HCT116 (cell line): Measurements from ENCODE around the gene SCT. TPM values are rescaled to one million over a fixed set of nuclear protein-coding genes. Genes with fewer than 3 reads are reported as not detected.

Source experiments
- ATAC-seq: fragments of 200-7000 bp; cut with Tn5 transposase; 2 replicates; pipeline ENCODE4 v1.9.1; 2020; ENCODE audit warnings: mild to moderate bottlenecking, moderate library complexity
- BruUV-seq: library from RNA; stranded (reverse); fragments of 400-500 nt; replicated peaks from 2 replicates; lab custom pipeline; 2021; lab: Mats Ljungman, UMichigan
- CTCF ChIA-PET: fragments of 300-600 bp; sonication (Branson Sonifier 250); formaldehyde crosslinking; loops from one replicate; lab custom pipeline; 2021; ENCODE audit warnings: antibody characterized with exemption; lab: Charles Lee
- POLR2A ChIA-PET: fragments of 300-600, 350-600 bp; sonication (Branson Sonifier 250); formaldehyde crosslinking; loops from one replicate; lab custom pipeline; 2021; ENCODE audit warnings: antibody characterized with exemption; lab: Charles Lee
- RAD21 ChIA-PET, 2 experiments: fragments of 300-600 bp; sonication (Branson Sonifier 250); formaldehyde crosslinking; loops; one replicate each; lab custom pipeline; 2023; ENCODE audit warnings: low total read pairs in 2 of 2; ENCODE audit not compliant: uncharacterized antibody in 2 of 2, unreplicated experiment in 2 of 2, low non-redundant PET in 1 of 2; lab: Charles Lee
- DNase-seq: peaks from one replicate; pipeline ENCODE4 v3.0.0-alpha.2; 2010; ENCODE audit warnings: low read depth, low spot score
- H2AFZ ChIP-seq: fragments of 200-600 bp; shearing (Covaris generic), sonication (generic); 2 replicates; pipeline ENCODE4 v1.6.1; 2017; ENCODE audit warnings: low read depth, mixed run types, mixed read lengths, antibody characterized with exemption, low read length; ENCODE audit not compliant: poor library complexity, severe bottlenecking
- H3K27ac ChIP-seq: 2 replicates; pipeline ENCODE4 v1.5.1; 2012; ENCODE audit warnings: low read depth, low read length
- H3K27me3 ChIP-seq: fragments of 200-600 bp; sonication (generic); 2 replicates; pipeline ENCODE4 v1.6.1; 2016; ENCODE audit warnings: mixed run types, low read length, mixed read lengths; ENCODE audit not compliant: insufficient read depth
- H3K36me3 ChIP-seq, 2 experiments: fragments of 200-500 bp in 1 of 2; fragments of 200-600 bp in 1 of 2; sonication (Bioruptor generic) in 1 of 2; sonication (generic) in 1 of 2; 2 replicates each; pipeline versions ENCODE4 v1.5.1 to v1.6.1; 2014 to 2016; ENCODE audit warnings: low read length in 2 of 2, inconsistent platforms in 1 of 2, mixed read lengths in 1 of 2, mixed run types in 1 of 2; ENCODE audit not compliant: insufficient read depth in 2 of 2, control insufficient read depth in 1 of 2
- H3K4me1 ChIP-seq, 2 experiments: fragments of 200-600 bp in 1 of 2; sonication (generic) in 1 of 2; 2 replicates each; pipeline versions ENCODE4 v1.5.1 to v1.6.1; 2012 to 2017; ENCODE audit warnings: low read length in 2 of 2, inconsistent platforms in 1 of 2, mild to moderate bottlenecking in 1 of 2, mixed read lengths in 1 of 2, mixed run types in 1 of 2, moderate library complexity in 1 of 2; ENCODE audit not compliant: insufficient read depth in 2 of 2, control insufficient read depth in 1 of 2
- H3K4me2 ChIP-seq: fragments of 200-600 bp; sonication (generic); 2 replicates; pipeline ENCODE4 v1.6.1; 2017; ENCODE audit warnings: mixed run types, low read length, mixed read lengths
- H3K4me3 ChIP-seq, 2 experiments: fragments of 200-600 bp in 1 of 2; sonication (generic) in 1 of 2; replicated peaks in 1 of 2; 2 replicates each; pipeline ENCODE4 v1.5.1; 2011 to 2016; ENCODE audit warnings: low read length in 2 of 2, control low read depth in 1 of 2, low read depth in 1 of 2, mild to moderate bottlenecking in 1 of 2, mixed read lengths in 1 of 2, mixed run types in 1 of 2
- H3K79me2 ChIP-seq: fragments of 200-600 bp; sonication (generic); 2 replicates; pipeline ENCODE4 v1.6.1; 2017; ENCODE audit warnings: mild to moderate bottlenecking, mixed run types, low read length, moderate library complexity, mixed read lengths; ENCODE audit not compliant: insufficient read depth
- H3K9ac ChIP-seq: fragments of 200-600 bp; sonication (generic); 2 replicates; pipeline ENCODE4 v1.6.1; 2016; ENCODE audit warnings: low read length, mixed read lengths
- H3K9me2 ChIP-seq: fragments of 200-600 bp; sonication (generic), shearing (Covaris generic); 2 replicates; pipeline ENCODE4 v1.6.1; 2017; ENCODE audit warnings: mixed run types, mild to moderate bottlenecking, moderate library complexity; ENCODE audit not compliant: insufficient read depth
- H3K9me3 ChIP-seq, 2 experiments: fragments of 200-500 bp in 1 of 2; fragments of 200-600 bp in 1 of 2; sonication (Bioruptor generic) in 1 of 2; sonication (generic) in 1 of 2; 2 replicates each; pipeline ENCODE4 v1.6.1; 2014 to 2017; ENCODE audit warnings: low read length in 2 of 2, mixed read lengths in 2 of 2, inconsistent platforms in 1 of 2, low read depth in 1 of 2, mild to moderate bottlenecking in 1 of 2, mixed run types in 1 of 2, moderate library complexity in 1 of 2; ENCODE audit not compliant: control insufficient read depth in 1 of 2, insufficient read depth in 1 of 2
- H4K20me1 ChIP-seq: fragments of 200-600 bp; sonication (generic), shearing (Covaris generic); 2 replicates; pipeline ENCODE4 v1.6.1; 2017; ENCODE audit warnings: mixed run types, mild to moderate bottlenecking, moderate library complexity; ENCODE audit not compliant: insufficient read depth
- CBX3 ChIP-seq: IDR thresholded peaks from 2 replicates; pipeline ENCODE4 v1.6.1; 2012; ENCODE audit warnings: low read depth
- CEBPB ChIP-seq: IDR thresholded peaks from 2 replicates; pipeline ENCODE4 v1.6.1; 2012; ENCODE audit warnings: low read depth
- EGR1 ChIP-seq: IDR thresholded peaks from 2 replicates; pipeline ENCODE4 v1.6.1; 2012; ENCODE audit warnings: low read depth
- ELF1 ChIP-seq: IDR thresholded peaks from 2 replicates; pipeline ENCODE4 v1.6.1; 2012; ENCODE audit warnings: low read depth, borderline replicate concordance
- EZH2 ChIP-seq: fragments of 200-600 bp; sonication (generic); IDR thresholded peaks from 2 replicates; pipeline ENCODE4 v1.6.1; 2017; ENCODE audit warnings: antibody characterized with exemption, mixed run types
- FOSL1 ChIP-seq: IDR thresholded peaks from 2 replicates; pipeline ENCODE4 v1.6.1; 2012; ENCODE audit warnings: low read depth
- JUND ChIP-seq: IDR thresholded peaks from 2 replicates; pipeline ENCODE4 v1.6.1; 2012
- POLR2A ChIP-seq: IDR thresholded peaks from 2 replicates; pipeline ENCODE4 v1.7.0; 2011; ENCODE audit warnings: borderline replicate concordance; ENCODE audit not compliant: insufficient read depth, insufficient read length; ENCODE audit errors: extremely low read depth
- RAD21 ChIP-seq: IDR thresholded peaks from 2 replicates; pipeline ENCODE4 v1.6.1; 2012; ENCODE audit warnings: low read depth, mild to moderate bottlenecking
- SIN3A ChIP-seq: IDR thresholded peaks from 2 replicates; pipeline ENCODE4 v1.6.1; 2012; ENCODE audit warnings: low read depth
- SP1 ChIP-seq: IDR thresholded peaks from 2 replicates; pipeline ENCODE4 v1.6.1; 2012; ENCODE audit warnings: low read depth
- YY1 ChIP-seq: IDR thresholded peaks from 2 replicates; pipeline ENCODE4 v1.6.1; 2011; ENCODE audit warnings: low read length, low read depth, moderate library complexity, mild to moderate bottlenecking; ENCODE audit not compliant: insufficient replicate concordance; ENCODE audit errors: extremely low read depth
- ZFX ChIP-seq: fragments of 450-650 bp; IDR thresholded peaks from 2 replicates; pipeline ENCODE4 v1.6.1; 2017
- intact Hi-C: fragments of 100-400 bp; cut with micrococcal nuclease; formaldehyde crosslinking; loops from 2 replicates; pipeline ENCODE4 v1.10.0; 2022
- total RNA-seq: library from RNA; stranded (reverse); gene quantifications from one replicate; pipeline ENCODE4 v1.2.1, GENCODE V29; 2021; ENCODE audit not compliant: unreplicated experiment
- TF ChIP-seq, protein P1 (sequence below): IDR thresholded peaks from 2 replicates; pipeline ENCODE4 v1.6.1; 2011; ENCODE audit warnings: mild to moderate bottlenecking, low read length, moderate library complexity; ENCODE audit not compliant: insufficient replicate concordance; ENCODE audit errors: extremely low read depth
- TF ChIP-seq, protein P2 (sequence below), 3 experiments: fragments of 200-600 bp in 1 of 3; sonication (generic) in 1 of 3; IDR thresholded peaks in 2 of 3; conservative IDR thresholded peaks in 1 of 3; 2 replicates each; pipeline ENCODE4 v1.5.1; 2012 to 2017; ENCODE audit warnings: low read depth in 2 of 3, low read length in 2 of 3, antibody characterized with exemption in 1 of 3, borderline replicate concordance in 1 of 3, control low read depth in 1 of 3, mild to moderate bottlenecking in 1 of 3, mixed read lengths in 1 of 3, mixed run types in 1 of 3, moderate library complexity in 1 of 3; ENCODE audit not compliant: insufficient read depth in 1 of 3
- TF ChIP-seq, protein P3 (sequence below): IDR thresholded peaks from 2 replicates; pipeline ENCODE4 v1.6.1; 2012
- TF ChIP-seq, protein P4 (sequence below): IDR thresholded peaks from 2 replicates; pipeline ENCODE4 v1.6.1; 2012
- TF ChIP-seq, protein P5 (sequence below): IDR thresholded peaks from 2 replicates; pipeline ENCODE4 v1.6.1; 2012; ENCODE audit warnings: low read depth

The SCT gene
- total RNA-seq, 1 experiment from 2014 or later, result not detected

DNA sequence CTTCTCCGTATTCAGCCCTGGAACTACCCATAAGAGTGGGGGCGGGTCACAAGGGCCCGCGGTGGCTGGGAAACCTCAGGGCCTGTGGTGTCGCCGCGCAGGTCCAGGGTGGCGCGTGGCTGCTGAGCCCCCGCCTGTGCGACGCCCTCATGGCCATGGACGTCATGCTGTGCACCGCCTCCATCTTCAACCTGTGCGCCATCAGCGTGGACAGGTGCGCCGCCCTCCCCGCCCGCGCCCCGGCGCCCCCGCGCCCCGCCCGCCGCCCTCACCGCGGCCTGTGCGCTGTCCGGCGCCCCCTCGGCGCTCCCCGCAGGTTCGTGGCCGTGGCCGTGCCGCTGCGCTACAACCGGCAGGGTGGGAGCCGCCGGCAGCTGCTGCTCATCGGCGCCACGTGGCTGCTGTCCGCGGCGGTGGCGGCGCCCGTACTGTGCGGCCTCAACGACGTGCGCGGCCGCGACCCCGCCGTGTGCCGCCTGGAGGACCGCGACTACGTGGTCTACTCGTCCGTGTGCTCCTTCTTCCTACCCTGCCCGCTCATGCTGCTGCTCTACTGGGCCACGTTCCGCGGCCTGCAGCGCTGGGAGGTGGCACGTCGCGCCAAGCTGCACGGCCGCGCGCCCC lies 12.5 kb upstream of the SCT start:
- POLR2A ChIA-PET, result no interaction called here
- H3K36me3 ChIP-seq, result no peaks in the 10 kb centered on the region; a peak in 1 of 4 replicates
- no peak overlapping the region for H2AFZ ChIP-seq
- H3K27me3 ChIP-seq, result no peaks in the 10 kb centered on the region
- no peaks in the 10 kb centered on the region for H3K4me1 ChIP-seq
- RAD21 ChIA-PET, result no interaction called here
- no peak overlapping the region for H3K9ac ChIP-seq
- no peak overlapping the region for H3K4me3 ChIP-seq
- CTCF ChIA-PET, result no interaction called here
- no peak overlapping the region for H3K27ac ChIP-seq
- no peaks in the 10 kb centered on the region for H3K79me2 ChIP-seq
- no peaks in the 10 kb centered on the region for H3K9me2 ChIP-seq
- no peaks in the 10 kb centered on the region for H3K9me3 ChIP-seq
- ATAC-seq (no peak), DNase-seq (no peak)
- TF ChIP-seq ZFX, result no peak
- no peak for TF ChIP-seq CBX3
- TF ChIP-seq SIN3A, result no peak
- TF ChIP-seq EZH2, result no peak
- TF ChIP-seq ELF1, result no peak
- TF ChIP-seq, protein P1, sequence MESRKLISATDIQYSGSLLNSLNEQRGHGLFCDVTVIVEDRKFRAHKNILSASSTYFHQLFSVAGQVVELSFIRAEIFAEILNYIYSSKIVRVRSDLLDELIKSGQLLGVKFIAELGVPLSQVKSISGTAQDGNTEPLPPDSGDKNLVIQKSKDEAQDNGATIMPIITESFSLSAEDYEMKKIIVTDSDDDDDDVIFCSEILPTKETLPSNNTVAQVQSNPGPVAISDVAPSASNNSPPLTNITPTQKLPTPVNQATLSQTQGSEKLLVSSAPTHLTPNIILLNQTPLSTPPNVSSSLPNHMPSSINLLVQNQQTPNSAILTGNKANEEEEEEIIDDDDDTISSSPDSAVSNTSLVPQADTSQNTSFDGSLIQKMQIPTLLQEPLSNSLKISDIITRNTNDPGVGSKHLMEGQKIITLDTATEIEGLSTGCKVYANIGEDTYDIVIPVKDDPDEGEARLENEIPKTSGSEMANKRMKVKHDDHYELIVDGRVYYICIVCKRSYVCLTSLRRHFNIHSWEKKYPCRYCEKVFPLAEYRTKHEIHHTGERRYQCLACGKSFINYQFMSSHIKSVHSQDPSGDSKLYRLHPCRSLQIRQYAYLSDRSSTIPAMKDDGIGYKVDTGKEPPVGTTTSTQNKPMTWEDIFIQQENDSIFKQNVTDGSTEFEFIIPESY, result no peak
- no peak for TF ChIP-seq CEBPB
- no peak for TF ChIP-seq FOSL1
- TF ChIP-seq POLR2A, result no peak
- no peak for TF ChIP-seq JUND
- TF ChIP-seq, protein P2, sequence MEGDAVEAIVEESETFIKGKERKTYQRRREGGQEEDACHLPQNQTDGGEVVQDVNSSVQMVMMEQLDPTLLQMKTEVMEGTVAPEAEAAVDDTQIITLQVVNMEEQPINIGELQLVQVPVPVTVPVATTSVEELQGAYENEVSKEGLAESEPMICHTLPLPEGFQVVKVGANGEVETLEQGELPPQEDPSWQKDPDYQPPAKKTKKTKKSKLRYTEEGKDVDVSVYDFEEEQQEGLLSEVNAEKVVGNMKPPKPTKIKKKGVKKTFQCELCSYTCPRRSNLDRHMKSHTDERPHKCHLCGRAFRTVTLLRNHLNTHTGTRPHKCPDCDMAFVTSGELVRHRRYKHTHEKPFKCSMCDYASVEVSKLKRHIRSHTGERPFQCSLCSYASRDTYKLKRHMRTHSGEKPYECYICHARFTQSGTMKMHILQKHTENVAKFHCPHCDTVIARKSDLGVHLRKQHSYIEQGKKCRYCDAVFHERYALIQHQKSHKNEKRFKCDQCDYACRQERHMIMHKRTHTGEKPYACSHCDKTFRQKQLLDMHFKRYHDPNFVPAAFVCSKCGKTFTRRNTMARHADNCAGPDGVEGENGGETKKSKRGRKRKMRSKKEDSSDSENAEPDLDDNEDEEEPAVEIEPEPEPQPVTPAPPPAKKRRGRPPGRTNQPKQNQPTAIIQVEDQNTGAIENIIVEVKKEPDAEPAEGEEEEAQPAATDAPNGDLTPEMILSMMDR (IDR thresholded peaks at IDR 0.05 in 2 of 3, conservative IDR thresholded peaks at IDR 0.05 in 1 of 3; ENCODE audit: borderline replicate concordance in 1 of 3, insufficient read depth in 1 of 3, low read depth in 2 of 3, low read length in 2 of 3), result no peak
- TF ChIP-seq YY1, result no peak
- no peak for TF ChIP-seq EGR1
- TF ChIP-seq RAD21, result no peak
- no peak for TF ChIP-seq SP1
- TF ChIP-seq, protein P3, sequence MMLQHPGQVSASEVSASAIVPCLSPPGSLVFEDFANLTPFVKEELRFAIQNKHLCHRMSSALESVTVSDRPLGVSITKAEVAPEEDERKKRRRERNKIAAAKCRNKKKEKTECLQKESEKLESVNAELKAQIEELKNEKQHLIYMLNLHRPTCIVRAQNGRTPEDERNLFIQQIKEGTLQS, result no peak
- TF ChIP-seq, protein P4, sequence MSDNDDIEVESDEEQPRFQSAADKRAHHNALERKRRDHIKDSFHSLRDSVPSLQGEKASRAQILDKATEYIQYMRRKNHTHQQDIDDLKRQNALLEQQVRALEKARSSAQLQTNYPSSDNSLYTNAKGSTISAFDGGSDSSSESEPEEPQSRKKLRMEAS, result no peak
- TF ChIP-seq, protein P5, sequence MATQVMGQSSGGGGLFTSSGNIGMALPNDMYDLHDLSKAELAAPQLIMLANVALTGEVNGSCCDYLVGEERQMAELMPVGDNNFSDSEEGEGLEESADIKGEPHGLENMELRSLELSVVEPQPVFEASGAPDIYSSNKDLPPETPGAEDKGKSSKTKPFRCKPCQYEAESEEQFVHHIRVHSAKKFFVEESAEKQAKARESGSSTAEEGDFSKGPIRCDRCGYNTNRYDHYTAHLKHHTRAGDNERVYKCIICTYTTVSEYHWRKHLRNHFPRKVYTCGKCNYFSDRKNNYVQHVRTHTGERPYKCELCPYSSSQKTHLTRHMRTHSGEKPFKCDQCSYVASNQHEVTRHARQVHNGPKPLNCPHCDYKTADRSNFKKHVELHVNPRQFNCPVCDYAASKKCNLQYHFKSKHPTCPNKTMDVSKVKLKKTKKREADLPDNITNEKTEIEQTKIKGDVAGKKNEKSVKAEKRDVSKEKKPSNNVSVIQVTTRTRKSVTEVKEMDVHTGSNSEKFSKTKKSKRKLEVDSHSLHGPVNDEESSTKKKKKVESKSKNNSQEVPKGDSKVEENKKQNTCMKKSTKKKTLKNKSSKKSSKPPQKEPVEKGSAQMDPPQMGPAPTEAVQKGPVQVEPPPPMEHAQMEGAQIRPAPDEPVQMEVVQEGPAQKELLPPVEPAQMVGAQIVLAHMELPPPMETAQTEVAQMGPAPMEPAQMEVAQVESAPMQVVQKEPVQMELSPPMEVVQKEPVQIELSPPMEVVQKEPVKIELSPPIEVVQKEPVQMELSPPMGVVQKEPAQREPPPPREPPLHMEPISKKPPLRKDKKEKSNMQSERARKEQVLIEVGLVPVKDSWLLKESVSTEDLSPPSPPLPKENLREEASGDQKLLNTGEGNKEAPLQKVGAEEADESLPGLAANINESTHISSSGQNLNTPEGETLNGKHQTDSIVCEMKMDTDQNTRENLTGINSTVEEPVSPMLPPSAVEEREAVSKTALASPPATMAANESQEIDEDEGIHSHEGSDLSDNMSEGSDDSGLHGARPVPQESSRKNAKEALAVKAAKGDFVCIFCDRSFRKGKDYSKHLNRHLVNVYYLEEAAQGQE, result no peak
- no TSS peak for BruUV-seq
- no peak overlapping the region for H3K4me2 ChIP-seq
- intact Hi-C loops, result no loop called here
- no peaks in the 10 kb centered on the region for H4K20me1 ChIP-seq
